Tibial nerve (tissue), 4 donors: ENCODE data around the gene SPOCK1. TPM values are rescaled to one million over a fixed set of nuclear protein-coding genes. Genes with fewer than 3 reads are reported as not detected.
A peak's percentile ranks its signal among the peaks of the same experiment; 100 is the strongest.

Experiments used
- DNase-seq, 2 donors: peaks; one replicate each; pipeline ENCODE4 v3.0.0-alpha.2; 2019; ENCODE audit warnings: low spot score in 2 of 2
- H3K27ac ChIP-seq, 4 donors: fragments of 200-600 bp; sonication (generic) in 3 of 4; one replicate each; pipeline ENCODE4 v1.5.1; 2017 to 2019; ENCODE audit warnings: mild to moderate bottlenecking in 1 of 4
- H3K27me3 ChIP-seq, 2 donors: fragments of 200-600 bp; sonication (generic) in 1 of 2; one replicate each; pipeline versions ENCODE4 v1.5.1 to v1.6.0; 2017 to 2019
- H3K36me3 ChIP-seq, 3 donors: fragments of 200-600 bp; sonication (generic); one replicate each; pipeline ENCODE4 v1.5.1; 2018 to 2019
- H3K4me1 ChIP-seq, 4 donors: fragments of 200-600 bp; sonication (generic) in 3 of 4; one replicate each; pipeline ENCODE4 v1.5.1; 2017 to 2019
- H3K4me3 ChIP-seq, 4 donors: fragments of 200-600 bp; sonication (generic) in 3 of 4; one replicate each; pipeline ENCODE4 v1.5.1; 2017 to 2019; ENCODE audit warnings: mild to moderate bottlenecking in 1 of 4, moderate library complexity in 1 of 4
- H3K9me3 ChIP-seq, 4 donors: fragments of 200-600 bp; sonication (generic) in 3 of 4; one replicate each; pipeline ENCODE4 v1.5.1; 2017 to 2019
- CTCF ChIP-seq, 5 experiments: fragments of 200-600 bp in 3 of 5; fragments of 450-650 bp in 2 of 5; sonication (generic) in 3 of 5; IDR thresholded peaks; one replicate each; pipeline ENCODE4 v1.5.1; 2016 to 2019; ENCODE audit warnings: antibody characterized with exemption in 5 of 5, mild to moderate bottlenecking in 3 of 5, moderate library complexity in 2 of 5
- EP300 ChIP-seq, 2 donors: sonication (generic); formaldehyde crosslinking; IDR thresholded peaks; one replicate each; pipeline ENCODE4 v1.6.1; 2017; ENCODE audit warnings: antibody characterized with exemption in 2 of 2, mild to moderate bottlenecking in 1 of 2
- POLR2A ChIP-seq, 2 donors: fragments of 450-650 bp; IDR thresholded peaks; one replicate each; pipeline ENCODE4 v1.6.1; 2017; ENCODE audit warnings: antibody characterized with exemption in 2 of 2, mild to moderate bottlenecking in 2 of 2, moderate library complexity in 2 of 2
- WGBS, 2 donors: methylation state at CpG; one replicate each; pipeline ENCODE4 v1.1.5; 2018; 5-methylcytosine and 5-hydroxymethylcytosine counted together
- total RNA-seq, 4 donors: library from RNA; depleted of rRNA; stranded (reverse); fragments of >200 nt; gene quantifications; one replicate each; pipeline ENCODE4 v1.1.0, GENCODE V29; 2016

The SPOCK1 gene
- total RNA-seq, 4 donors from 2014 or later: 39.8 to 119 (median 73.1) TPM

GRCh38 chr5:137497396-137498290 is 1.5 kb downstream of the SPOCK1 start:
- WGBS, 2 donors: 69 to 70% methylated on average over 20 to 22 of the region's 22 CpGs
- TF ChIP-seq POLR2A (IDR thresholded peaks at IDR 0.05) (no peak), EP300 (IDR thresholded peaks at IDR 0.05) (no peak), CTCF (IDR thresholded peaks at IDR 0.05) (no peak)
- peak overlapping the region in 3 of 4 donors; percentile 31 to 68 (median 42) for H3K4me3 ChIP-seq

GRCh38 chr5:137496919-137497318 is 2.2 kb downstream of the SPOCK1 start:
- no peaks in the 10 kb centered on the region for H3K36me3 ChIP-seq
- H3K27me3 ChIP-seq: peaks cover 0 to 14% of the 10 kb centered on the region in 2 donors
- no peaks in the 10 kb centered on the region for H3K9me3 ChIP-seq
- WGBS, 2 donors: 50% methylated on average over 1 of the region's 1 CpG
- H3K4me1 ChIP-seq: peaks cover 0 to 9% (median 0%) of the 10 kb centered on the region in 4 donors
- H3K27ac ChIP-seq: no peak overlapping the region
- no peak overlapping the region for H3K4me3 ChIP-seq
- TF ChIP-seq CTCF (IDR thresholded peaks at IDR 0.05) (no peak), POLR2A (IDR thresholded peaks at IDR 0.05) (no peak), EP300 (IDR thresholded peaks at IDR 0.05) (no peak)
- DNase-seq: no peak

More at GRCh38 chr5:137497396-137498290, 1.5 kb downstream of the SPOCK1 start:
- peak in 1 of 2 donors; percentile 12 for DNase-seq
- peaks cover 0 to 9% (median 0%) of the 10 kb centered on the region in 4 donors for H3K4me1 ChIP-seq
- no peaks in the 10 kb centered on the region for H3K36me3 ChIP-seq
- no peaks in the 10 kb centered on the region for H3K9me3 ChIP-seq
- H3K27me3 ChIP-seq: peaks cover 0 to 14% of the 10 kb centered on the region in 2 donors
- peak overlapping the region in 2 of 4 donors; percentile 25 to 82 for H3K27ac ChIP-seq

- 91 to 94% methylated on average over 1 of the region's 1 CpG for WGBS, 2 donors
These were observed 6.8 kb downstream of the SPOCK1 start for GRCh38 chr5:137492331-137492730.

GRCh38 chr5:137491121-137491520 is 8.0 kb downstream of the SPOCK1 start:
- TF ChIP-seq EP300 (IDR thresholded peaks at IDR 0.05): no peak
- no peak for TF ChIP-seq POLR2A (IDR thresholded peaks at IDR 0.05)
- TF ChIP-seq CTCF (IDR thresholded peaks at IDR 0.05): no peak
- no peak overlapping the region for H3K4me3 ChIP-seq

More at GRCh38 chr5:137492331-137492730, 6.8 kb downstream of the SPOCK1 start:
- DNase-seq: no peak
- Histone ChIP-seq H3K27ac (no peak overlapping the region), H3K27me3 (no peaks in the 10 kb centered on the region), H3K9me3 (no peaks in the 10 kb centered on the region), H3K36me3 (no peaks in the 10 kb centered on the region), H3K4me3 (no peak overlapping the region), H3K4me1 (no peaks in the 10 kb centered on the region)
- no peak for TF ChIP-seq POLR2A (IDR thresholded peaks at IDR 0.05)
- TF ChIP-seq CTCF (IDR thresholded peaks at IDR 0.05): no peak
- TF ChIP-seq EP300 (IDR thresholded peaks at IDR 0.05): no peak

GRCh38 chr5:137490591-137490990 is 8.5 kb downstream of the SPOCK1 start:
- Histone ChIP-seq H3K9me3 (no peaks in the 10 kb centered on the region), H3K4me1 (no peaks in the 10 kb centered on the region), H3K36me3 (no peaks in the 10 kb centered on the region), H3K27me3 (no peaks in the 10 kb centered on the region), H3K4me3 (no peak overlapping the region), H3K27ac (no peak overlapping the region)
- DNase-seq: no peak
- 93 to 97% methylated on average over 3 of the region's 3 CpGs for WGBS, 2 donors
- TF ChIP-seq CTCF (IDR thresholded peaks at IDR 0.05) (no peak), POLR2A (IDR thresholded peaks at IDR 0.05) (no peak), EP300 (IDR thresholded peaks at IDR 0.05) (no peak)

More at GRCh38 chr5:137491121-137491520, 8.0 kb downstream of the SPOCK1 start:
- Histone ChIP-seq H3K27ac (no peak overlapping the region), H3K27me3 (no peaks in the 10 kb centered on the region), H3K9me3 (no peaks in the 10 kb centered on the region), H3K36me3 (no peaks in the 10 kb centered on the region), H3K4me1 (no peaks in the 10 kb centered on the region)
- DNase-seq: no peak
- WGBS, 2 donors: 84 to 91% methylated on average over 4 of the region's 4 CpGs
